K562 (cell line): ENCODE data around the gene CLDN11. TPM values are rescaled to one million over a fixed set of nuclear protein-coding genes. Genes with fewer than 3 reads are reported as not detected.

Experiments
- DACH1 ChIP-seq: fragments of 450-650 bp; IDR thresholded peaks from 2 replicates; pipeline ENCODE4 v1.6.1; 2018; ENCODE audit not compliant: partially characterized antibody
- FUS ChIP-seq: fragments of 200-400 bp; formaldehyde crosslinking; optimal IDR thresholded peaks from 2 replicates; pipeline ENCODE3; 2017; ENCODE audit warnings: low read depth, low read length
- HDGF ChIP-seq: fragments of 450-650 bp; IDR thresholded peaks from 2 replicates; pipeline ENCODE4 v1.6.1; 2016
- MYBL2 ChIP-seq, 2 experiments: fragments of 450-650 bp in 1 of 2; sonication (generic) in 1 of 2; formaldehyde crosslinking in 1 of 2; IDR thresholded peaks; 2 replicates each; pipeline versions ENCODE4 v1.6.1 to v1.8.1; 2017 to 2022; ENCODE audit warnings: borderline replicate concordance in 1 of 2, inconsistent platforms in 1 of 2, low read depth in 1 of 2, mild to moderate bottlenecking in 1 of 2, missing genetic modification reagents in 1 of 2, moderate library complexity in 1 of 2
- RAD21 ChIP-seq, 2 experiments: fragments of 250-450 bp in 1 of 2; fragments of 450-650 bp in 1 of 2; sonication (Bioruptor Pico) in 1 of 2; formaldehyde crosslinking in 1 of 2; IDR thresholded peaks in 1 of 2; conservative IDR thresholded peaks in 1 of 2; 2 replicates each; pipeline versions ENCODE4 v1.4.0 to v1.8.0; 2020 to 2022; ENCODE audit warnings: mild to moderate bottlenecking in 2 of 2, moderate library complexity in 1 of 2
- RBM34 ChIP-seq: fragments of 200-400 bp; formaldehyde crosslinking; IDR thresholded peaks from 2 replicates; pipeline ENCODE4 v1.6.1; 2018; ENCODE audit warnings: low read length, borderline replicate concordance; ENCODE audit not compliant: insufficient read depth
- SAP30 ChIP-seq: fragments of 200-600 bp; sonication (generic); IDR thresholded peaks from 2 replicates; pipeline ENCODE4 v1.6.1; 2012; ENCODE audit warnings: borderline replicate concordance, low read depth, mild to moderate bottlenecking, moderate library complexity, low read length, control low read depth, inconsistent platforms; ENCODE audit not compliant: insufficient read depth, poor library complexity, severe bottlenecking
- SIX5 ChIP-seq, 2 experiments: IDR thresholded peaks; 2 replicates each; pipeline ENCODE4 v1.6.1; 2011; ENCODE audit warnings: low read length in 2 of 2, borderline replicate concordance in 1 of 2, low read depth in 1 of 2, mild to moderate bottlenecking in 1 of 2, moderate library complexity in 1 of 2; ENCODE audit not compliant: insufficient read depth in 1 of 2
- SMC3 ChIP-seq: conservative IDR thresholded peaks from 2 replicates; pipeline ENCODE4 v1.6.1; 2011; ENCODE audit warnings: low read depth, low read length, improper control_type of control experiment; ENCODE audit not compliant: insufficient read depth
- YY1 ChIP-seq, 3 experiments: IDR thresholded peaks; 2 replicates each; pipeline ENCODE4 v1.6.1; 2011; ENCODE audit warnings: low read length in 2 of 3, mild to moderate bottlenecking in 2 of 3, moderate library complexity in 2 of 3, borderline replicate concordance in 1 of 3, control low read depth in 1 of 3, low read depth in 1 of 3; ENCODE audit not compliant: insufficient read depth in 3 of 3, insufficient replicate concordance in 2 of 3, control insufficient read depth in 1 of 3, insufficient read length in 1 of 3; ENCODE audit errors: extremely low read depth in 1 of 3
- ZNF133 ChIP-seq: fragments of 250-450 bp; sonication (Bioruptor Pico); IDR thresholded peaks from 2 replicates; pipeline ENCODE4 v1.4.0; 2020; ENCODE audit warnings: mild to moderate bottlenecking
- ZNF431 ChIP-seq: sonication (generic); formaldehyde crosslinking; IDR thresholded peaks from 2 replicates; pipeline ENCODE4 v1.8.0; 2022; ENCODE audit warnings: mild to moderate bottlenecking, missing genetic modification reagents
- ZNF668 ChIP-seq: fragments of 250-450 bp; sonication (Bioruptor Pico); IDR thresholded peaks from 2 replicates; pipeline ENCODE4 v1.8.0; 2022; ENCODE audit warnings: mild to moderate bottlenecking, inconsistent platforms
- polyA plus RNA-seq, 8 experiments: library from polyadenylated mRNA; depleted of rRNA in 4 of 8; stranded (reverse) in 5 of 8; unstranded in 3 of 8; fragments of >200 nt; fragmentation: Nextera tagmentation in 2 of 8; fragmentation: Illumina TruSeq in 1 of 8; extraction: Ambion mirVana in 2 of 8; extraction: Trizol in 1 of 8; gene quantifications; 2 replicates each; pipeline versions ENCODE4 v1.2.1 to v1.2.3, GENCODE V29; 2011 to 2014; ENCODE audit warnings: inconsistent platforms in 1 of 8, missing spikeins in 1 of 8
- total RNA-seq, 7 experiments: library from RNA; depleted of rRNA in 6 of 7; stranded (reverse); fragments of >200 nt in 6 of 7; fragmentation: Illumina TruSeq in 2 of 7; extraction: Trizol in 2 of 7; gene quantifications; 2 replicates each; pipeline versions ENCODE4 v1.2.1 to v1.2.3, GENCODE V29; 2011 to 2021; ENCODE audit warnings: low replicate concordance in 1 of 7
- TF ChIP-seq, protein P1 (sequence below), 3 experiments: fragments of 200-800 bp in 1 of 3; fragments of 250-450 bp in 1 of 3; fragments of 450-650 bp in 1 of 3; sonication (Bioruptor Pico) in 1 of 3; sonication (Bioruptor generic) in 1 of 3; formaldehyde crosslinking in 1 of 3; IDR thresholded peaks; 2 replicates each; pipeline versions ENCODE4 v1.6.1 to v1.8.0; 2016 to 2022; ENCODE audit warnings: mild to moderate bottlenecking in 2 of 3, missing genetic modification characterization in 2 of 3, missing compliant biosample characterization in 1 of 3, moderate library complexity in 1 of 3
- TF ChIP-seq, protein P2 (sequence below): fragments of 450-650 bp; formaldehyde crosslinking; IDR thresholded peaks from 2 replicates; pipeline ENCODE4 v1.4.0; 2020; ENCODE audit warnings: mild to moderate bottlenecking, moderate library complexity
- TF ChIP-seq, protein P3 (sequence below): fragments of 450-650 bp; IDR thresholded peaks from 2 replicates; pipeline ENCODE4 v1.6.1; 2016; ENCODE audit warnings: missing biosample characterization, missing genetic modification characterization
- TF ChIP-seq, protein P4 (sequence below), 2 experiments: fragments of 450-650 bp; conservative IDR thresholded peaks; 2 replicates each; pipeline ENCODE4 v1.6.1; 2017; ENCODE audit warnings: mild to moderate bottlenecking in 2 of 2, moderate library complexity in 2 of 2

Gene CLDN11
- total and polyA plus RNA-seq, 9 of the 15 experiments (the other 6 are each of a cell fraction or from before 2014, with no cell fraction given), result 0.05 to 0.41 (median 0.18) TPM; not detected in 1

DNA sequence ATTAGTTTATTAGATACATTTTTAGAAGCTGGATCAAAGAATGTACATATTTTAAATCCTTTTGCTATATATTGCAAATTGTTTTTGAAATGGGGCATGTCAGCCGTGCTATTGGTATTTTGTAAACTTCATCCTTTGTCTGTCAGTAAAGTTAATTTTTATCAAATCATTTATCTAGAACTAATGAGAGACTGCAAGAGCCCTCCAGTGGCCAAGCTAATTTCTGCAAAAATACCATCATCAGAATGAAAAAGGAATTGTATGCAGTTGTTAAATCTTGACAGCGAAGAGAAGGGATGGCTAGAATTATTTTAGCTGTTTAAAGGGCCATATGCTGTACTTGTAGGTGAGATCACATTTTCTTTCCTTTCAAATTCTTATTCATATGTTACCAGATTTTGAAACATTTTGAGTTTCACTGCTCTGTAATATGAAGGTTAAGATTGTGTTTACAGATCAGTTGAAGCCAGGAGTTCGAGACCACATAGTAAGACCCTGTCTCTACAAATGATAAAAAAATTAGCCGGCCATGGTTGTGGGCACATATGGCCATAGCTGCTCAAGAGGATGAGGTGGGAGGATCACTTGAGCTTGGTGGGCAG is 8.1 kb upstream of the CLDN11 start (continued):
- TF ChIP-seq, protein P1, sequence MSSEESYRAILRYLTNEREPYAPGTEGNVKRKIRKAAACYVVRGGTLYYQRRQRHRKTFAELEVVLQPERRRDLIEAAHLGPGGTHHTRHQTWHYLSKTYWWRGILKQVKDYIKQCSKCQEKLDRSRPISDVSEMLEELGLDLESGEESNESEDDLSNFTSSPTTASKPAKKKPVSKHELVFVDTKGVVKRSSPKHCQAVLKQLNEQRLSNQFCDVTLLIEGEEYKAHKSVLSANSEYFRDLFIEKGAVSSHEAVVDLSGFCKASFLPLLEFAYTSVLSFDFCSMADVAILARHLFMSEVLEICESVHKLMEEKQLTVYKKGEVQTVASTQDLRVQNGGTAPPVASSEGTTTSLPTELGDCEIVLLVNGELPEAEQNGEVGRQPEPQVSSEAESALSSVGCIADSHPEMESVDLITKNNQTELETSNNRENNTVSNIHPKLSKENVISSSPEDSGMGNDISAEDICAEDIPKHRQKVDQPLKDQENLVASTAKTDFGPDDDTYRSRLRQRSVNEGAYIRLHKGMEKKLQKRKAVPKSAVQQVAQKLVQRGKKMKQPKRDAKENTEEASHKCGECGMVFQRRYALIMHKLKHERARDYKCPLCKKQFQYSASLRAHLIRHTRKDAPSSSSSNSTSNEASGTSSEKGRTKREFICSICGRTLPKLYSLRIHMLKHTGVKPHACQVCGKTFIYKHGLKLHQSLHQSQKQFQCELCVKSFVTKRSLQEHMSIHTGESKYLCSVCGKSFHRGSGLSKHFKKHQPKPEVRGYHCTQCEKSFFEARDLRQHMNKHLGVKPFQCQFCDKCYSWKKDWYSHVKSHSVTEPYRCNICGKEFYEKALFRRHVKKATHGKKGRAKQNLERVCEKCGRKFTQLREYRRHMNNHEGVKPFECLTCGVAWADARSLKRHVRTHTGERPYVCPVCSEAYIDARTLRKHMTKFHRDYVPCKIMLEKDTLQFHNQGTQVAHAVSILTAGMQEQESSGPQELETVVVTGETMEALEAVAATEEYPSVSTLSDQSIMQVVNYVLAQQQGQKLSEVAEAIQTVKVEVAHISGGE (CRISPR knock-in tag; IDR thresholded peaks at IDR 0.05), result no peak
- TF ChIP-seq ZNF668 (CRISPR knock-in tag) (no peak), SMC3 (peak; percentile 55), FUS (no peak), YY1 (IDR thresholded peaks at IDR 0.05; ENCODE audit: borderline replicate concordance in 1 of 3, control insufficient read depth in 1 of 3, extremely low read depth in 1 of 3, insufficient read depth in 3 of 3, insufficient read length in 1 of 3, insufficient replicate concordance in 2 of 3, low read depth in 1 of 3, low read length in 2 of 3) (no peak), ZNF133 (CRISPR knock-in tag) (no peak), HDGF (no peak), RBM34 (no peak), ZNF431 (CRISPR knock-in tag) (no peak), SIX5 (IDR thresholded peaks at IDR 0.05; ENCODE audit: borderline replicate concordance in 1 of 2, insufficient read depth in 1 of 2, low read depth in 1 of 2, low read length in 2 of 2) (no peak), MYBL2 (IDR thresholded peaks at IDR 0.05; ENCODE audit: low read depth) (no peak), MYBL2 (CRISPR knock-in tag; IDR thresholded peaks at IDR 0.05; ENCODE audit: borderline replicate concordance) (no peak), SAP30 (no peak), DACH1 (peak; percentile 77), RAD21 (CRISPR knock-in tag; conservative IDR thresholded peaks at IDR 0.05 in 1 of 2, IDR thresholded peaks at IDR 0.05 in 1 of 2) (peak; percentile 84 to 88)
- TF ChIP-seq, protein P2, sequence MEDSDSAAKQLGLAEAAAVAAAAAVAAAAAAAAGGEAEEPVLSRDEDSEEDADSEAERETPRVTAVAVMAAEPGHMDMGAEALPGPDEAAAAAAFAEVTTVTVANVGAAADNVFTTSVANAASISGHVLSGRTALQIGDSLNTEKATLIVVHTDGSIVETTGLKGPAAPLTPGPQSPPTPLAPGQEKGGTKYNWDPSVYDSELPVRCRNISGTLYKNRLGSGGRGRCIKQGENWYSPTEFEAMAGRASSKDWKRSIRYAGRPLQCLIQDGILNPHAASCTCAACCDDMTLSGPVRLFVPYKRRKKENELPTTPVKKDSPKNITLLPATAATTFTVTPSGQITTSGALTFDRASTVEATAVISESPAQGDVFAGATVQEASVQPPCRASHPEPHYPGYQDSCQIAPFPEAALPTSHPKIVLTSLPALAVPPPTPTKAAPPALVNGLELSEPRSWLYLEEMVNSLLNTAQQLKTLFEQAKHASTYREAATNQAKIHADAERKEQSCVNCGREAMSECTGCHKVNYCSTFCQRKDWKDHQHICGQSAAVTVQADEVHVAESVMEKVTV (CRISPR knock-in tag), result peak; percentile 81
- TF ChIP-seq, protein P3, sequence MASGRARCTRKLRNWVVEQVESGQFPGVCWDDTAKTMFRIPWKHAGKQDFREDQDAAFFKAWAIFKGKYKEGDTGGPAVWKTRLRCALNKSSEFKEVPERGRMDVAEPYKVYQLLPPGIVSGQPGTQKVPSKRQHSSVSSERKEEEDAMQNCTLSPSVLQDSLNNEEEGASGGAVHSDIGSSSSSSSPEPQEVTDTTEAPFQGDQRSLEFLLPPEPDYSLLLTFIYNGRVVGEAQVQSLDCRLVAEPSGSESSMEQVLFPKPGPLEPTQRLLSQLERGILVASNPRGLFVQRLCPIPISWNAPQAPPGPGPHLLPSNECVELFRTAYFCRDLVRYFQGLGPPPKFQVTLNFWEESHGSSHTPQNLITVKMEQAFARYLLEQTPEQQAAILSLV (tag), result no peak
- TF ChIP-seq, protein P4, sequence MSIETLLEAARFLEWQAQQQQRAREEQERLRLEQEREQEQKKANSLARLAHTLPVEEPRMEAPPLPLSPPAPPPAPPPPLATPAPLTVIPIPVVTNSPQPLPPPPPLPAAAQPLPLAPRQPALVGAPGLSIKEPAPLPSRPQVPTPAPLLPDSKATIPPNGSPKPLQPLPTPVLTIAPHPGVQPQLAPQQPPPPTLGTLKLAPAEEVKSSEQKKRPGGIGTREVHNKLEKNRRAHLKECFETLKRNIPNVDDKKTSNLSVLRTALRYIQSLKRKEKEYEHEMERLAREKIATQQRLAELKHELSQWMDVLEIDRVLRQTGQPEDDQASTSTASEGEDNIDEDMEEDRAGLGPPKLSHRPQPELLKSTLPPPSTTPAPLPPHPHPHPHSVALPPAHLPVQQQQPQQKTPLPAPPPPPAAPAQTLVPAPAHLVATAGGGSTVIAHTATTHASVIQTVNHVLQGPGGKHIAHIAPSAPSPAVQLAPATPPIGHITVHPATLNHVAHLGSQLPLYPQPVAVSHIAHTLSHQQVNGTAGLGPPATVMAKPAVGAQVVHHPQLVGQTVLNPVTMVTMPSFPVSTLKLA (conservative IDR thresholded peaks at IDR 0.05), result no peak
